Effector CD8-positive, alpha-beta T cell (primary cell): Measurements from ENCODE around the gene NECAP2.
"Not testable (repeated sequence)": the region's sequence is repeated elsewhere in the genome, so short reads cannot be mapped to it uniquely, and the experiment has no call there.

Experiments used
- DNase-seq: peaks from one replicate; lab custom pipeline; 2025; lab: John Stamatoyannopoulos, UW

NECAP2 gene

GRCh38 chr1:16498047-16498446 lies 57.5 kb downstream of the NECAP2 start:
- DNase-seq = not testable (repeated sequence)

DNA sequence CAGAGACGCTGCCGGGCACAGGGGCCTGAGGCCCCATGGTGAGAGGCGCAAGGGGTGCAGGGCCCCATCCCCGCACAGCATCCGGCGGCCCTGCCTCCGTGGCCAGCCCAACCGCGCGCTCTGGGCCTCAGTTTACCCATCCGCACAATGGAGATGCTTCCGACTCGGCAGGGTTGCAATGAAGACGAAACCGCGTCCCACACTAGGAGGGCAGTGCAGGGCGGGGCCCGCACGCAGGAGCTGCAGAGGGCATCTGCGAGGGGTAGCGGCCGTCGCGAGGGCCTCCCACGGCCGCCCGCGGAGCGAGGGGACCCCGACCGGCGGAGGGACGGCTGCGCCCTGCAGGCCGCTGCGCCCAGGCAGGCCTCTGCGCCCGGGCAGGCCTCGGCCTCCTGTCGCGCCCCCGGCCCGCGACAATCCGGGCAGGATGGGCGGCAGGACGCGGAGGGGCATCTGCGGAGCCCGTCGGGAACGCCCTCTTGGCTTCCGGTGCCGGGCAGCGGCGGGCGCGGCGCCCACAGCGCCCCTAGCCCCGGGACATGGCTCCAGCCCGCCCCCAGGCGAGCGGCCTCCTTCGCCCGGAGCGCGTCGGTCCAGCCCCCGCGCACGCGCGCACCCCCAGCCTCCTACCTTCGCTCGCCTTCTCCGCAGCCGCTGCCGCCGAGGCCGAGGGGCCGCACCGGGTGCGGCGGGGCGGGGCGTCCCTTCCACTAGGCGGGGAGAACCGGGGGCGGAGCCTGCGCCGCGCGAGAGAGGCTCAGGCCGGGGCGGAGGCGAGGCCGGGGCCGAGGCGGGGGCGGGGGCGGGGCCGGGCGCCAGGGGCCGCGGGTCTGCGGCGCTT lies 58.3 kb downstream of the NECAP2 start:
- DNase-seq = peak; percentile 78

DNA sequence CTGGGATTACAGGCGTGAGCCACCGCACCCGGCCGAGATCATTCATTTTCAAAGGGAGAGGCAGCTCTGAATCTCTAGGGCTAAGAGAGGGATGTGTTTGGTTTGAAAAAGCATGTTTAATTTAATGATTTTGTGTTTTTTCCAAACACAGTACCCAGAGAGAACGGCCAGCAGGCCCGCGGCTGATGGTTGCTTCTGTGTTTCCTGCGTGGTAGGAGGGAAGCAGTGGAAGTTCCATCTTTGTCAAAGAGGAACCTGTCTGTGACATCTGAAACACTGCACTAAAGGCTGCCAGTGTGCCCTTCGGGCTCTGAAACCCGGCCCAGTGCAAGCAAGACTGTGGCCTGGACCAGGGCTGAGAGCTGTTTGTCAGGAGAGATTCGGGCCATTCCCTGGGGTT lies 59.9 kb downstream of the NECAP2 start:
- DNase-seq = not testable (repeated sequence)

- DNase-seq = not testable (repeated sequence)
Measured at GRCh38 chr1:16500975-16501374, 60.5 kb downstream of the NECAP2 start.

DNA sequence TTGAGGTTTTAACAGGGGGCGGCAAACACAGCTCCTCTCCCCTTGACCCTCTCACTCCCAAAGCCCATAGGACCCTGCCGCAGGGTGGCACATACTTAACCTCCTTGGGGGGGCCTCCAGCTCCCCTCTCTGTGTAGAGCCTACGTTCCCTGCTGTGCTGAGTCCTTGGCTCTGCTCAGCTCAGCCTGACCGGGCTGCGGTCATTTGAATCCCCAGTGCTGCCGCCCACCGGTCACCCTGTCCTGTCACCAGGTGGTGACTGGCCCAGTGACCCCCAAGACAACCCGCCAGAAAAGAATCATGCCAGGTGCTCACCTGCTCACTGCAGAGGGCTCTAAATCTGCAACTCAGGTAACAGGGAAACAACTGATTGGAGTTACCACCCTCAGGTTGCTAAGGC lies 60.9 kb downstream of the NECAP2 start:
- not testable (repeated sequence) for DNase-seq

DNA sequence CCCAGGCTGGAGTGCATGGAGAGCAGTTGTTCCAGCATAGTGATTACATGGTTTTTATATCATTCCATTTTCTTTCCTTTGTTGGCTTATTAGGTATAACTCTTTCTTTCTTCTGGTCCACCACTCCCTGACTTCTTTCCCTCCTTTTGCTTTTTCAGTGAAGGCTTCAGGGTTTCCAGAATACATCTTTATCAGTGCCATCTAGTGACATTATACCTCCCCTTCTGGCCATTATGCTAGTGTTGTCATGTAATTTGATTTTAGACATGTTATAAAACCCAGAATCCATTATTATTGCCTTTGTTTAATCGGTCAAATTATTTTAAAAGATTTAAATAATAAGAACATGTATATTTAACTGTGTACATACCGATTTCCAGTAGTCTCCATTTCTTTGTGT lies 63.0 kb downstream of the NECAP2 start:
- DNase-seq = no peak

DNA sequence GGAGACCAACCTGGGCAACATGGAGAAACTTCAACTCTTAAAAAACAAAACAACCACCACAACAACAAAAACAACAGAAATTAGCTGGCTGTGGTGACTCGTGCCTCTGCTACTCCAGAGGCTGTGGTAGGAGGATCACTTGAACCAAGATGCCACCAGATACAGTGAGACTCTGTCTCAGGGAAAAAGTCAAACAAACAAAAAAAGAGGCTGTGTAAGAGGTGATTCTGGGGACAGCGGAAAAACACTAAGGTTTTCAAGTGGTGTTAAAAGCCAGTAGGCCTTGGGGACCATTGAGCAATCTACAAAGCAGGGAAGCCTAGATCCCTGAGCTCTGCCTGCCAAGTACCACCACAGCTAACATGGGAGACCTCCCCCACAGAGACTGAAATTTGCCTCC lies 65.3 kb downstream of the NECAP2 start:
- not testable (repeated sequence) for DNase-seq

DNA sequence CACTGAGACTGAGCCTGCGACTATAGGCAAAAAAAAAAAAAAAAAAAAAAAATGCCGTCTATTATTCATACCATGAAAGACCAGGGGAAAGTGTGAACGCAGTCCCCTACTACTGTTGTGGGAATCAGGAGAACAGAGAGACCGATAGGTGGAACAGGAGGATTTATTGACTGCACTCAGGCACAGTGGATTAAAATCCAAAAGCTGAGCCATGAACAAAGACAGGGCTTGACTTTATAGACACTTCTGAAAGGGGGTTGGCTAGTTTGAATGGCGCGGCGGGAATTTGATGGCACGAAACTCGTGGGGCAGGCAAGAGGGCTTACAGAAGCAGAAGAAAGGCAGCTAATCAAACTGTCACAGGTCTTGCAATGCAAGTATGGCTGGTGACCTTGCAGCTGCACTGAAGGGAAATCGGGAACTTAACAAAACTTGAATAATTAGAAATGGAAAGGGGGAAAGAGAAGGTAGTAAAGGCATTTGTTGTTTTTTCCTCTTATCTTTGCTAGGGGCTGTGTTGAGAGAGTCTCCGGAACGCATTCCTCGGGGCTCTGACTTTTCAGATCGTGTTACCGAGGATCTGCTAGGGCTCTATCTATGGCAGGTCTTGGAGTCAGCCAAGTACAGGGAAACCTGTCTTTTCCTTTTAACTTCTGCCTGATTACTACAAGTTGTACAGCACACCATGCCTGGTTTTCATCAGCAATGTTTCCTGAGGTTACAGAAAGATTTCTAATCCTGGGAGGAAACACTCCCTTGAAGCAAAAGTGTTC lies 66.0 kb downstream of the NECAP2 start:
- DNase-seq = not testable (repeated sequence)

DNA sequence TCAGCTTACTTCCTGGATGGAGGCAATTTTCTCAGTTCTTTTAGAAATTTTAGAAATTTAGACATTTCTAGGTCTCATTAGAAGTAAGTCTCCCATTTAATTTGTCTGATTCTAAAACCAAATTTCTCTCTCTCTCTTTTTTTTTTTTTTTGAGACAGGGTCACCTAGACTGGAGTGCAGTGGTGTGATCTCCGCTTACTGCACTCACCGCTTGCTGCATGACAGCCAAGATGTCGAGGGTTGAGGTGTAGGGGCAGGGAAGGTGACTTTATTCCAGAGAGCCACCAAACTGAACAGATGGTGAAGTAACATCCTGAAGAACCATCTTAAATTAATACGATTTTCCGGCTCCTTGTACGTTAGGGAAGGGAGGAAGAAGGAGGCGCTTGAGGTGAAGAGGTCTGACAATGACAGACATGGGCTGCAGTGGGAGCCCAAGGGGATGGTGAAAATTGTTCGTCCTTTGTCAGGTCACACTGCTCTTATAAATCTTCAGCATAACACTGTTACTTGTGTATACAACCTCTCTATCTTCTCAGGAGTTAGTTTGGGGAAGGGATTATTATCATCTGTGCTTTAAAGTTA lies 68.4 kb downstream of the NECAP2 start:
- not testable (repeated sequence) for DNase-seq
